Measurements from ENCODE around the gene CMBL. TPM values are rescaled to one million over a fixed set of nuclear protein-coding genes. Genes with fewer than 3 reads are reported as not detected.

Gene CMBL
- total RNA-seq, 1 donor from 2014 or later = not detected

GRCh38 chr5:10243660-10244240 is 64.0 kb downstream of the CMBL start:
- Mint-ChIP-seq H3K27me3 (no peaks in the 10 kb centered on the region), H3K9me3 (no peaks in the 10 kb centered on the region), H3K36me3 (ENCODE audit: low read depth) (peaks cover 4% of the 10 kb centered on the region), H3K4me3 (no peak overlapping the region), H3K4me1 (peaks cover 9% of the 10 kb centered on the region), H3K27ac (no peak overlapping the region)
- DNase-seq (no peak), ATAC-seq (ENCODE audit: low read depth) (no peak)
- ChIA-PET POLR2A (no interaction called here), CTCF (no interaction called here)
- intact Hi-C loops (cut with micrococcal nuclease) = no loop called here
- no peak for TF ChIP-seq CTCF (IDR thresholded peaks at IDR 0.05)

- intact Hi-C loops (cut with micrococcal nuclease) = no loop called here
- DNase-seq = no peak
- Mint-ChIP-seq H3K4me3 (no peak overlapping the region), H3K36me3 (ENCODE audit: low read depth) (peaks cover 41% of the 10 kb centered on the region), H3K4me1 (no peaks in the 10 kb centered on the region), H3K27ac (no peak overlapping the region), H3K9me3 (no peaks in the 10 kb centered on the region), H3K27me3 (no peaks in the 10 kb centered on the region)
- CTCF ChIA-PET = no interaction called here
- no peak for TF ChIP-seq CTCF (IDR thresholded peaks at IDR 0.05)
- ATAC-seq (ENCODE audit: low read depth) = no peak
- POLR2A ChIA-PET = no interaction called here
These were observed 72.4 kb downstream of the CMBL start for GRCh38 chr5:10235350-10235749.

- POLR2A ChIA-PET = no interaction called here
- DNase-seq = no peak
- no peak for TF ChIP-seq CTCF (IDR thresholded peaks at IDR 0.05)
- Mint-ChIP-seq H3K4me3 (no peak overlapping the region), H3K9me3 (no peaks in the 10 kb centered on the region), H3K4me1 (no peaks in the 10 kb centered on the region), H3K36me3 (ENCODE audit: low read depth) (peaks cover 47% of the 10 kb centered on the region), H3K27ac (no peak overlapping the region), H3K27me3 (no peaks in the 10 kb centered on the region)
- intact Hi-C loops (cut with micrococcal nuclease) = no loop called here
- ATAC-seq (ENCODE audit: low read depth) = no peak
- CTCF ChIA-PET = no interaction called here
These were observed 74.2 kb downstream of the CMBL start for GRCh38 chr5:10233505-10233904.

- intact Hi-C loops (cut with micrococcal nuclease) = no loop called here
These were observed 74.7 kb downstream of the CMBL start for GRCh38 chr5:10233011-10233410.

DNA sequence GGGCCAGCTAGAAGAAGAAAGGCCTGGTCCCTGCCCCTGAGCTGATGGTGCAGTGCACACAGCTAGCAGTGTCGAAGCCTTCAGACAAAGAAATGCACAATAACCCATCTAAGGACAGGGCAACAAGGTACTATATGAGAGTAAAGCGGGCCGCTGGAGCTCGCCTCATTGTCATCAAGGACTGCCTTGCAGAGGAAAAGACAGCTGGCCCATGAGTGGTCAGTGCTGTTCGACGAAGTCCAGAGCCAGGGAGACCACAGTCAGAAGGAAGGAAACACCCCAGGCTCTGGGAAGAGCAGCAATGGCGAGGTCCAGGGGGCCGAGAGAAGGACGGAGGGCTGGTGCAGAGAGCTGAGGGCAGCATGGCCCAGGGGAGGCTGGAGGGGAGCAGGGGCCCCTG is 75.3 kb downstream of the CMBL start:
- H3K9me3 Mint-ChIP-seq = no peaks in the 10 kb centered on the region
- no peak overlapping the region for H3K4me3 Mint-ChIP-seq
- H3K27ac Mint-ChIP-seq = no peak overlapping the region
- DNase-seq (no peak), ATAC-seq (ENCODE audit: low read depth) (no peak)
- intact Hi-C loops (cut with micrococcal nuclease) = no loop called here
- POLR2A ChIA-PET = no interaction called here
- no peaks in the 10 kb centered on the region for H3K4me1 Mint-ChIP-seq
- peaks cover 39% of the 10 kb centered on the region for H3K36me3 Mint-ChIP-seq (ENCODE audit: low read depth)
- CTCF ChIA-PET = no interaction called here
- TF ChIP-seq CTCF (IDR thresholded peaks at IDR 0.05) = no peak
- H3K27me3 Mint-ChIP-seq = no peaks in the 10 kb centered on the region

More at GRCh38 chr5:10233011-10233410, 74.7 kb downstream of the CMBL start:
- Mint-ChIP-seq H3K4me1 (no peaks in the 10 kb centered on the region), H3K9me3 (no peaks in the 10 kb centered on the region), H3K27me3 (no peaks in the 10 kb centered on the region), H3K27ac (no peak overlapping the region), H3K4me3 (no peak overlapping the region), H3K36me3 (ENCODE audit: low read depth) (peaks cover 44% of the 10 kb centered on the region)
- DNase-seq (no peak), ATAC-seq (ENCODE audit: low read depth) (no peak)
- CTCF ChIA-PET = no interaction called here
- POLR2A ChIA-PET = no interaction called here
- no peak for TF ChIP-seq CTCF (IDR thresholded peaks at IDR 0.05)

Data from activated B cell treated with CpG ODN at 0.5 μM for 24 hours (primary cell).